ENCODE measurements around the gene RORB.

DNA sequence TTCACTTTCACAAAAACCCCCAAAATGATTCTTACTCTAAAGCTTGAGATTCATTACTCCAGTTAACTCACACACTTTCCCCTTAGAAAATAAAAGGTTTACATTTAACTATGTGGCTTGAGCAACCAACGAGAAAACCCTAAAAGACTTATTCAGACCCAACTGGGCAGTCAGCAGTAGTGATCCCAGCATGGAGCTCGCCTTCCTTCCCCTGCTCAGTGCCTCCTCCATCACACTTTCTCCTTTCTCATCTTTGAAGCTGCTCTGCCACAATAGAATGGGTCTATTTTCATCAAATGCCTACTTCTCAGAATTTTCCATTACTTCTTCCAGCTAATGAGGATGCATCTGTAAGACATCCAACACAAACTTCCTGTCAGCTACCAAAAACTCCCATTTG is 29.1 kb downstream of the RORB start:
- TF ChIP-seq TCF7L2 (IDR thresholded peaks at IDR 0.05; ENCODE audit: low read depth, low read length) (no peak), SIN3A (IDR thresholded peaks at IDR 0.05; ENCODE audit: borderline replicate concordance, insufficient read depth, low read depth, low read length) (no peak), POLR2AphosphoS5 (IDR thresholded peaks at IDR 0.05; ENCODE audit: low read depth, low read length) (no peak)

Measured in Panc1 (cell line).